GM12872 (cell line): ENCODE data around the gene CD69.

ENCODE experiments used
- TF ChIP-seq, protein P1 (sequence below): IDR thresholded peaks from 3 replicates; pipeline ENCODE4 v1.5.1; 2011; ENCODE audit warnings: low read depth, mild to moderate bottlenecking, low read length, moderate library complexity; ENCODE audit not compliant: insufficient read depth

CD69 gene

DNA sequence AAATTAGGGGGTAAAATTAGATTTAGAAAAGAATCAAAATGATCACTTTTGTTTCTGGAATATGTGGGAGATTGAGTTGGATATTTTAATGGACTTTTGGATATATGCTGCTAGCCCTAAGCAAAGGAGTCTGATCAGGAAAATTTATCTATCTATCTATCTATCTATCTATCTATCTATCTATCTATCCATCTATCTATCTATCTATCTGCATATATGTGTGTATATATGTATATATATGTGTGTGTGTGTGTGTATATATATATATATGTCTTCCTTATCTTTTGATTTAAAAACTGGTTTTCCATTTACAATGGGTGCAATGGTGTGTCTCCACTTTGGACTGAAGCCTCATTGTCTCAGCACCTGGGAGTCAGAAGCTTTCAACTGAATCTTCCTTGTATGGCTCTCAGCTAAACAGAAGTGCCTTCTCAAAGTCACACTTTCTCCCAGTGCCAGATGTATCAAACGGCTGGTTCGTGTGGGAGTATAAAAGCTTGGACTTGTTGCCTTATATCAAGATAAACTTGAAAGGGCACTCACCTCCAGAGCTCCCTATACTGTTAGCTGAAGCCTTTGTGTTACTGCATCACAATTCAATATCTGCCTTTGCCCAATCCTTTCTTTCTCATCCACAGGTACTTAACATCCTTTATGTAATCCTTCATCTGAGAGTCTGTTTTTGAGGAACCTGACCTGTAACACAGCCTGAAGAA lies 31.6 kb upstream of the CD69 start:
- TF ChIP-seq, protein P1, sequence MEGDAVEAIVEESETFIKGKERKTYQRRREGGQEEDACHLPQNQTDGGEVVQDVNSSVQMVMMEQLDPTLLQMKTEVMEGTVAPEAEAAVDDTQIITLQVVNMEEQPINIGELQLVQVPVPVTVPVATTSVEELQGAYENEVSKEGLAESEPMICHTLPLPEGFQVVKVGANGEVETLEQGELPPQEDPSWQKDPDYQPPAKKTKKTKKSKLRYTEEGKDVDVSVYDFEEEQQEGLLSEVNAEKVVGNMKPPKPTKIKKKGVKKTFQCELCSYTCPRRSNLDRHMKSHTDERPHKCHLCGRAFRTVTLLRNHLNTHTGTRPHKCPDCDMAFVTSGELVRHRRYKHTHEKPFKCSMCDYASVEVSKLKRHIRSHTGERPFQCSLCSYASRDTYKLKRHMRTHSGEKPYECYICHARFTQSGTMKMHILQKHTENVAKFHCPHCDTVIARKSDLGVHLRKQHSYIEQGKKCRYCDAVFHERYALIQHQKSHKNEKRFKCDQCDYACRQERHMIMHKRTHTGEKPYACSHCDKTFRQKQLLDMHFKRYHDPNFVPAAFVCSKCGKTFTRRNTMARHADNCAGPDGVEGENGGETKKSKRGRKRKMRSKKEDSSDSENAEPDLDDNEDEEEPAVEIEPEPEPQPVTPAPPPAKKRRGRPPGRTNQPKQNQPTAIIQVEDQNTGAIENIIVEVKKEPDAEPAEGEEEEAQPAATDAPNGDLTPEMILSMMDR: no peak

DNA sequence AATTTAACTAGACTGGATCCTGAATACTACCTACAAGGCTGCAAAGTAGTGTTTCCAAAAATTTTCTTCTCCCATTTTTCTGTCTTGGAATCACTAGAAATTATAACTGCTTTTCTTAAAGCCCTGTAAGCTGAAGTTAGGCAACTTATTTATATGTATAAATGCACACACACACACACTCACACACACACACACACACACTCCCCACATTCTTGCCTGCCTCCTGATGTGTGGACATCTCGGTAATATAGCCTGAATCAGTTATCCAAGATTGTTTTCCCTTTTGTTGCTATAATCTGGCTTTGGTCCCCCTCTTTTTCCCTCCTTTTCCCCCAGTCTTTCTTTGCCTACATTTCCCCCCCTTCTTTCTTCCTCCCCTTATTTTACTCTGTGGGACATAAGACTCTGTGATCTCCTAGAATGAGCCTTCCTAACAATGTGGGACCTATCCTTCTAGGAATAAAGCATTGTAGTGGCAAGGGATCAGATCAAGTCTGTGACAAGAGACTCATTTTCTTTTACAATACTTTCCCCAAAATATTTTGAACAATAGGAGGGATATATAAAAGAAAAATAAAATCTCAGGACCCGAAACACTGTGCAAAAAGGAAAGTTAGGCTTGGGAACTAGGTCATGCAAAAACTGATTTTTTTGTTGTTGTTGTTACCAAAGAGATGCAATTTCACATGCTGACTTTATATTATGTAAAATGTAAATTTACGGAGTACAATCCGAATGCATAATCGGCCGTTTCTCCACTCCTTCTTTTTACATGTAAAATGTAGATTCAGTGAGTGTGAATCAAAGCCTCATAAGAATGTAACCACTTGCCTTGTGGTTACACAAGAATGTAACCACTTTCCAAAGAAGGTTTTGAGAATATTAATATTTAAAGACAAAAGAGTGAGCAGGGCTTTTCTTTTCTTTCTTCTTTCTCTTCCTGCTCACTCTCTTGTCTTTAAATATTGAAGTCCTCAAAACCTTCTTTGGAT lies 26.3 kb upstream of the CD69 start:
- TF ChIP-seq, protein P1: no peak

- TF ChIP-seq, protein P1: no peak
Measured at GRCh38 chr12:9784816-9785215, 24.1 kb upstream of the CD69 start.

DNA sequence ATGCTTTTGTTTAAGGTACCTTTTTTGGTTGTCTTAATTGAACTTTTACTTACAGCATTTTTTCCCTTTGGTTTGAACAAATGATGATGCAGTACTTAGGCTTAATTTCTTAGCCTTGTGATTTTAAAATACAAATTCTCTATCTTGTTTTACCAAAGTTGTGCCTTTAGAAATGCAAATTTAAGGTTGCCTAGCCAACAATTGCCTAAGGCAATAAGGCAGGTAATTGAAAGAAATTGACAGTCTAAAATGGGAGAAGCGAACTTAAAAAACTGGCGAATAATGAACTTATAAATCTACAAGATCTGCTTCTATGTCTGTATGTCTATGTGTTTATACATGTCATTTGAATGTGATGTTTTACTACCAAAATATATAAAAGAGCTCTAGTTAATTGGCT lies 23.6 kb upstream of the CD69 start:
- TF ChIP-seq, protein P1: no peak

- TF ChIP-seq, protein P1: no peak
Measured at GRCh38 chr12:9782547-9783382, 22.1 kb upstream of the CD69 start.

- TF ChIP-seq, protein P1: no peak
Measured at GRCh38 chr12:9781360-9781759, 20.7 kb upstream of the CD69 start.
